Measurements from ENCODE around the gene KLLN. TPM values are rescaled to one million over a fixed set of nuclear protein-coding genes. Genes with fewer than 3 reads are reported as not detected.
"Not testable (repeated sequence)": the region's sequence is repeated elsewhere in the genome, so short reads cannot be mapped to it uniquely, and the experiment has no call there.

Gene KLLN
- total RNA-seq, 2 donors from 2014 or later, result 0.21 to 0.55 TPM

GRCh38 chr10:87875929-87876571 is 12.7 kb upstream of the KLLN start:
- Mint-ChIP-seq H3K4me3 (no peak overlapping the region), H3K27ac (no peak overlapping the region), H3K36me3 (ENCODE audit: low read depth) (peaks cover 3% of the 10 kb centered on the region), H3K4me1 (peaks cover 19% of the 10 kb centered on the region), H3K27me3 (no peaks in the 10 kb centered on the region)
- H3K9me3 ChIP-seq (ENCODE audit: control insufficient read depth, low read length, poor library complexity, severe bottlenecking), result no peaks in the 10 kb centered on the region
- no peak for ATAC-seq
- DNase-seq, result no peak

GRCh38 chr10:87873656-87874055 is 10.3 kb upstream of the KLLN start:
- Mint-ChIP-seq H3K36me3 (ENCODE audit: low read depth) (no peaks in the 10 kb centered on the region), H3K27me3 (no peaks in the 10 kb centered on the region), H3K27ac (no peak overlapping the region), H3K4me3 (no peak overlapping the region), H3K4me1 (peaks cover 27% of the 10 kb centered on the region)
- no peak for ATAC-seq
- H3K9me3 ChIP-seq (ENCODE audit: control insufficient read depth, low read length, poor library complexity, severe bottlenecking), result no peaks in the 10 kb centered on the region
- no peak for DNase-seq

DNA sequence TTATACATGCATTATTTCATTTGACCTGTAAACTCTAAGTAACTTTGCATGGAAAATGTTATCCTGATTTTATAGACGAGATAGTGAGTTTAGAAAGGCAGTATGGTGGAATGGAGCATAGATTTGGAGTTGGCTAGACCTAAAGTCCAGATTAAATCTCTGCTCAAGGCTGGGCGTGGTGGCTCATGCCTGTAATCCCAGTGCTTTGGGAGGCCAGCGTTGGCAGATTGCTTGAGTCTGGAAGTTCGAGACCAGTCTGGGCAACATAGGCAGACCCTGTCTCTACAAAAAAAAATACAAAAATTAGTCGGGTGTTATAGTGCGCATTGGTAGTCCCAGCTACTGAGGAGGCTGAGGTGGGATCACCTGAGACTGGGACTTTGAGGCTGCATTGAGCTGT is 9.5 kb upstream of the KLLN start:
- no peak for ATAC-seq
- Mint-ChIP-seq H3K4me3 (peak overlapping the region; percentile 12), H3K36me3 (ENCODE audit: low read depth) (no peaks in the 10 kb centered on the region), H3K27ac (no peak overlapping the region), H3K27me3 (no peaks in the 10 kb centered on the region), H3K4me1 (peaks cover 31% of the 10 kb centered on the region)
- no peak for DNase-seq
- H3K9me3 ChIP-seq (ENCODE audit: control insufficient read depth, low read length, poor library complexity, severe bottlenecking), result no peaks in the 10 kb centered on the region

DNA sequence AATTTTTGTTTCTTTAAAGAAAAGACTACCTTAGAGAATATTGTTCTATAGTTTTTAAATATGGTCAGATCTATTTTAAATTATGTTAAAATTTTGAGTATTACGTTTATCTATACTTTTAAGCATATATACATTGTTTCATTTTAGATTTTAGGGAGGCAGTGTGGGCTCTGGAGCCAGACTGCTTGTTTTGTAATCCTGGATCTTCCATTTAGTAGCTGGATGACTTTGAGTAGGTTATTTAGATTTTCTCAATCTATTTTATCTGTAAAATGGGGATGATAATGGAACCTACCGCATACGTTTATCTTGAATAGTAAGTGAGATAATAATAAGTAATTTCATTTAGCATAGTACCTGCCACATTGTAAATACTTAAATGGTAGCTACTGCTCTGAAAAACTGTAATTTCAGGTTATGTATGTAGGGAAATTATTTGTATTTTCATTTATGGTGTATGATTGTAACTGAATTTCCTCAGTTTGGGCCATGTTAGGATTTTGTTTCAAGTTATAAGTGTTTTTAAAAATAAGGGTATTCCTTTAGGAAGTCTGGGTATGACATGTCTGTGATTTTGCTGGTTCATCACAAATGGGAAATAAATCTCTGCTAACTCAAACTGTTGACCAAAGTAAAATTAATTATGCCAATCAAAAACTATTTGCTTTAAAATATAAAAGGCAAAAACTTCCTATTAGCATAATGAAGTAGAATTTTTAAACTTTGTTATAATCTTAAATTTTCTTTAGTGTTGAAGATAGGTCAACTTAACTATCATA is 6.6 kb upstream of the KLLN start:
- no peak overlapping the region for H3K4me3 Mint-ChIP-seq
- no peaks in the 10 kb centered on the region for H3K9me3 ChIP-seq (ENCODE audit: control insufficient read depth, low read length, poor library complexity, severe bottlenecking)
- peaks cover 46% of the 10 kb centered on the region for H3K4me1 Mint-ChIP-seq
- ATAC-seq (no peak), DNase-seq (no peak)
- H3K36me3 Mint-ChIP-seq (ENCODE audit: low read depth), result peaks cover 2% of the 10 kb centered on the region
- H3K27me3 Mint-ChIP-seq, result no peaks in the 10 kb centered on the region
- peak overlapping the region; percentile 29 for H3K27ac Mint-ChIP-seq

- Mint-ChIP-seq H3K27ac (peak overlapping the region; percentile 29), H3K4me3 (peak overlapping the region; percentile 63), H3K4me1 (peaks cover 53% of the 10 kb centered on the region)
- not testable (repeated sequence) for DNase-seq; H3K36me3 Mint-ChIP-seq (ENCODE audit: low read depth); H3K27me3 Mint-ChIP-seq; H3K9me3 ChIP-seq (ENCODE audit: control insufficient read depth, low read length, poor library complexity, severe bottlenecking); ATAC-seq
Measured at GRCh38 chr10:87869139-87869538, 5.8 kb upstream of the KLLN start.

DNA sequence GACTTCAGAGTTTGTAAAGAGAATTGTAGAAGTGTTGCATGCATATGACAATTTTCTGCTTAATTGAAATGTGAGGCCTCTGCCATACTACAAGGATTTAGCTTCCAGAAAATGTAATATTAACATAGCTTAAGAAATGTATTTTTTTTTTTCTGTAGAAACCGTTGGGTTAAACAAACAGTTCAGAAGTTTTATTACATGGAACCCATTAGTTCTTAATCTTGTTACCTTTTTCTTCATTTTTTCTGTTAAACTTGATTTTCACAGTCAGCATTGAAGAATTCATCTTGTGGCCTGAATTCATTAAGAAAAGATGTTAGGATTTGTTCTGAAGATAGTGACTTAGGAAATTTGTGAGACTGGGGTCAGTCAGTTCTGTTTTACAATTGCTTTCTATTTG is 4.9 kb upstream of the KLLN start:
- H3K9me3 ChIP-seq (ENCODE audit: control insufficient read depth, low read length, poor library complexity, severe bottlenecking), result no peaks in the 10 kb centered on the region
- DNase-seq (no peak), ATAC-seq (no peak)
- peaks cover 51% of the 10 kb centered on the region for H3K4me1 Mint-ChIP-seq
- H3K36me3 Mint-ChIP-seq (ENCODE audit: low read depth), result peaks cover 7% of the 10 kb centered on the region
- peak overlapping the region; percentile 63 for H3K4me3 Mint-ChIP-seq
- H3K27me3 Mint-ChIP-seq, result no peaks in the 10 kb centered on the region
- H3K27ac Mint-ChIP-seq, result peak overlapping the region; percentile 29

DNA sequence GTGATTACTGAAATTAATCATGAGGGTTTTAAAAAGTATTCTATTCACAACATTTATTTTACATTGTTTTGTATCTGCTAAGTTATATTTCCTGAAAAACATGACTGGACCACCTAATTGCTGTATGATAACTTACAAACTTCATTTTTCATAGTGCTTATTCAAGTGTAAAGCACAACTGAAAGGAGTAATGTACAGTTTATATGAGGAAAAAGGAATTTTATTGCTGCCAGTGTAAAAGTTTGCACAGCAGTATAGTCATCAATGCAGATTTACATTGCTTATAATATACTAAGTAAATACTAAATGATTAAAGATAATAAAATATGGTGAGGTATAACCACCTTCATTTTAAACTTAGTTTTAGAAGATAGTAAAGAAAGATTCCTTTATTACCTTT is 4.1 kb upstream of the KLLN start:
- Mint-ChIP-seq H3K4me3 (peak overlapping the region; percentile 83), H3K27ac (peak overlapping the region; percentile 93), H3K4me1 (peaks cover 51% of the 10 kb centered on the region), H3K36me3 (ENCODE audit: low read depth) (peaks cover 7% of the 10 kb centered on the region), H3K27me3 (no peaks in the 10 kb centered on the region)
- no peak for ATAC-seq
- DNase-seq, result no peak
- no peaks in the 10 kb centered on the region for H3K9me3 ChIP-seq (ENCODE audit: control insufficient read depth, low read length, poor library complexity, severe bottlenecking)

DNA sequence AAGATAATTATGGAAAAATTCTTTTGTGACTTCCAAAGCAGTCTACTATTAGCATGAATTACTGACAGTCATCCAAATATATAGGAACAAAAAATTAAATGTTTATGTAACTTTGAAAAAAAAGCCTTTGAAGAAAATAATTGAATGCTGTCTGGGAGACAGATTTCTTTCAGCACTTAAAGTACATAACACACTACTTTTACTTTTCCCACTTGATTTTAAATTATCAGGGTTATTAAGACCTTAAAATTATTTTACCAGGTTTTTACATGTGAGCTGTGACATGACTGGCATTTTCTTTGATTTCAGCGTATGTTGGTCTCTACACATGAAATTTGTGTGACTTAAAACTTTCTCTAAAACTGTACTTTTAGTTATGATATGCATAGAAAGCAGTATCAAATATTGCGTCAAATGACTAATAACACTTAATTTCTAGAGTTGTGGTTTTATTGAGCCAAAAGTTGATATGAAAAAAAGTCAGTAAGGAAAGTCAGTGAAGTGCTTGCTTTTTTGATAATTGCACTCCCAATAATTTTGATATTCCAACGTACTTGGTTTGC is 3.2 kb upstream of the KLLN start:
- Mint-ChIP-seq H3K4me1 (peaks cover 56% of the 10 kb centered on the region), H3K4me3 (peak overlapping the region; percentile 83), H3K27me3 (no peaks in the 10 kb centered on the region), H3K27ac (peak overlapping the region; percentile 93), H3K36me3 (ENCODE audit: low read depth) (peaks cover 7% of the 10 kb centered on the region)
- no peak for DNase-seq
- no peaks in the 10 kb centered on the region for H3K9me3 ChIP-seq (ENCODE audit: control insufficient read depth, low read length, poor library complexity, severe bottlenecking)
- ATAC-seq, result no peak

- peak overlapping the region; percentile 97 for H3K4me3 Mint-ChIP-seq
- ATAC-seq, result no peak
- H3K27me3 Mint-ChIP-seq, result no peaks in the 10 kb centered on the region
- H3K36me3 Mint-ChIP-seq (ENCODE audit: low read depth), result peaks cover 7% of the 10 kb centered on the region
- no peak for DNase-seq
- no peaks in the 10 kb centered on the region for H3K9me3 ChIP-seq (ENCODE audit: control insufficient read depth, low read length, poor library complexity, severe bottlenecking)
- H3K4me1 Mint-ChIP-seq, result peaks cover 54% of the 10 kb centered on the region
- peak overlapping the region; percentile 93 for H3K27ac Mint-ChIP-seq
Measured at GRCh38 chr10:87865241-87865881, 2.0 kb upstream of the KLLN start.

- DNase-seq, result no peak
- H3K27ac Mint-ChIP-seq, result peak overlapping the region; percentile 93
- no peaks in the 10 kb centered on the region for H3K9me3 ChIP-seq (ENCODE audit: control insufficient read depth, low read length, poor library complexity, severe bottlenecking)
- no peaks in the 10 kb centered on the region for H3K27me3 Mint-ChIP-seq
- peaks cover 7% of the 10 kb centered on the region for H3K36me3 Mint-ChIP-seq (ENCODE audit: low read depth)
- H3K4me1 Mint-ChIP-seq, result peaks cover 54% of the 10 kb centered on the region
- ATAC-seq, result no peak
- H3K4me3 Mint-ChIP-seq, result peak overlapping the region; percentile 97
Measured at GRCh38 chr10:87864496-87865059, 1.2 kb upstream of the KLLN start.

DNA sequence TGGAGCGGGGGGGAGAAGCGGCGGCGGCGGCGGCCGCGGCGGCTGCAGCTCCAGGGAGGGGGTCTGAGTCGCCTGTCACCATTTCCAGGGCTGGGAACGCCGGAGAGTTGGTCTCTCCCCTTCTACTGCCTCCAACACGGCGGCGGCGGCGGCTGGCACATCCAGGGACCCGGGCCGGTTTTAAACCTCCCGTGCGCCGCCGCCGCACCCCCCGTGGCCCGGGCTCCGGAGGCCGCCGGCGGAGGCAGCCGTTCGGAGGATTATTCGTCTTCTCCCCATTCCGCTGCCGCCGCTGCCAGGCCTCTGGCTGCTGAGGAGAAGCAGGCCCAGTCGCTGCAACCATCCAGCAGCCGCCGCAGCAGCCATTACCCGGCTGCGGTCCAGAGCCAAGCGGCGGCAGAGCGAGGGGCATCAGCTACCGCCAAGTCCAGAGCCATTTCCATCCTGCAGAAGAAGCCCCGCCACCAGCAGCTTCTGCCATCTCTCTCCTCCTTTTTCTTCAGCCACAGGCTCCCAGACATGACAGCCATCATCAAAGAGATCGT is 690 bp upstream of the KLLN start:
- Mint-ChIP-seq H3K4me1 (peaks cover 51% of the 10 kb centered on the region), H3K4me3 (peak overlapping the region; percentile 98)
- H3K36me3 Mint-ChIP-seq (ENCODE audit: low read depth), result not testable (repeated sequence)

DNA sequence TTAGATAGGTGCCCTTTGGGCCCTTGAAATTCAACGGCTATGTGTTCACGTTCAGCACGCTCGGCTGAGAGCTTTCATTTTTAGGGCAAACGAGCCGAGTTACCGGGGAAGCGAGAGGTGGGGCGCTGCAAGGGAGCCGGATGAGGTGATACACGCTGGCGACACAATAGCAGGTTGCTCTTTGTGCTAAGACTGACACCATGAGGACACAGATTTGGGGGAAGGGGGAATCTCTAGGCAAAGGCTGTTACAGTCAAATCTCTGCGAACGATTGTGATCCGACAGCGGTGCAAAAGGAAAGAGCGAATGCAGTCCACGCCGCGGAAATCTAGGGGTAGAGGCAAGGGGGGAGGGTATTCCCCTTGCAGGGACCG is 667 bp downstream of the KLLN start:
- Mint-ChIP-seq H3K27me3 (no peaks in the 10 kb centered on the region), H3K27ac (peak overlapping the region; percentile 96), H3K4me3 (peak overlapping the region; percentile 98), H3K36me3 (ENCODE audit: low read depth) (peaks cover 7% of the 10 kb centered on the region), H3K4me1 (peaks cover 45% of the 10 kb centered on the region)
- peak in 1 of 3 donors; percentile 51 for DNase-seq
- ATAC-seq, result peak; percentile 52
- H3K9me3 ChIP-seq (ENCODE audit: control insufficient read depth, low read length, poor library complexity, severe bottlenecking), result no peaks in the 10 kb centered on the region

More for the DNA sequence above, 690 bp upstream of the KLLN start:
- not testable (repeated sequence) for ATAC-seq; H3K27me3 Mint-ChIP-seq; H3K9me3 ChIP-seq (ENCODE audit: control insufficient read depth, low read length, poor library complexity, severe bottlenecking)
- DNase-seq, result peak in 2 of 3 donors; percentile 7 to 27
- peak overlapping the region; percentile 96 for H3K27ac Mint-ChIP-seq

All from T-helper 17 cell (primary cell).